HepG2 (cell line): ENCODE results near the gene TBX3. TPM values are rescaled to one million over a fixed set of nuclear protein-coding genes. Genes with fewer than 3 reads are reported as not detected.

ENCODE experiments used
- ATAC-seq: fragments of 200-7000 bp; cut with Tn5 transposase; 3 replicates; pipeline ENCODE4 v1.9.1; 2020; ENCODE audit warnings: mild to moderate bottlenecking, moderate library complexity
- BruUV-seq: library from RNA; stranded (reverse); fragments of 400-500 nt; replicated peaks from 2 replicates; lab custom pipeline; 2021; lab: Mats Ljungman, UMichigan
- CTCF ChIA-PET: fragments of 300-600 bp; formaldehyde crosslinking; extraction: SDS; loops from one replicate; lab custom pipeline; 2021; ENCODE audit warnings: low total read pairs, inconsistent platforms, low intra/inter-chr PET ratio; lab: Yijun Ruan, JAX
- POLR2A ChIA-PET: fragments of 350-600 bp; sonication (Branson Sonifier 250); formaldehyde crosslinking; loops from one replicate; lab custom pipeline; 2020; ENCODE audit warnings: antibody characterized with exemption, inconsistent platforms; lab: Yijun Ruan, JAX
- DNase-seq: peaks from one replicate; pipeline ENCODE4 v3.0.0-alpha.2; 2015; ENCODE audit warnings: low spot score
- FAIRE-seq: peaks from 3 replicates; lab custom pipeline; 2011; peaks lifted over from hg19 to GRCh38; lab: Jason Lieb, UNC
- H2AFZ ChIP-seq: one replicate; pipeline ENCODE4 v1.6.1; 2011; ENCODE audit warnings: low read length, inconsistent platforms
- H3K27ac ChIP-seq: fragments of 300-600 bp; 3 replicates; pipeline ENCODE4 v1.8.0; 2011; ENCODE audit warnings: mixed run types, mild to moderate bottlenecking, mixed read lengths, low read length, inconsistent platforms; ENCODE audit not compliant: insufficient read depth; ENCODE audit errors: extremely low read length
- H3K27me3 ChIP-seq, 2 experiments: fragments of 200-600 bp in 1 of 2; 2 replicates in 1 of 2; 3 replicates in 1 of 2; pipeline versions ENCODE4 v1.6.0 to v1.8.0; 2011; ENCODE audit warnings: low read length in 2 of 2, mild to moderate bottlenecking in 2 of 2, moderate library complexity in 2 of 2, inconsistent platforms in 1 of 2; ENCODE audit not compliant: insufficient read depth in 2 of 2, control insufficient read depth in 1 of 2
- H3K36me3 ChIP-seq, 2 experiments: fragments of 200-600 bp in 1 of 2; replicated peaks in 1 of 2; 2 replicates in 1 of 2; 3 replicates in 1 of 2; pipeline versions ENCODE4 v1.5.1 to v1.8.0; 2011; ENCODE audit warnings: low read length in 2 of 2, inconsistent platforms in 1 of 2; ENCODE audit not compliant: insufficient read depth in 2 of 2, control insufficient read depth in 1 of 2
- H3K4me1 ChIP-seq: 2 replicates; pipeline ENCODE4 v1.5.1; 2012; ENCODE audit warnings: low read length, inconsistent platforms; ENCODE audit not compliant: insufficient read depth
- H3K4me2 ChIP-seq: 2 replicates; pipeline ENCODE4 v1.6.0; 2011; ENCODE audit warnings: low read depth, low read length, inconsistent platforms
- H3K4me3 ChIP-seq, 3 experiments: fragments of 200-600 bp in 1 of 3; sonication (generic), shearing (Covaris generic) in 1 of 3; replicated peaks in 1 of 3; 2 replicates each; pipeline ENCODE4 v1.5.1; 2011 to 2016; ENCODE audit warnings: low read length in 3 of 3, inconsistent platforms in 2 of 3, low read depth in 2 of 3, mild to moderate bottlenecking in 2 of 3, control low read depth in 1 of 3, mixed read lengths in 1 of 3; ENCODE audit not compliant: insufficient read depth in 1 of 3
- H3K79me2 ChIP-seq: one replicate; pipeline ENCODE4 v1.6.1; 2011; ENCODE audit warnings: low read length, inconsistent platforms; ENCODE audit not compliant: insufficient read depth
- H3K9ac ChIP-seq: 2 replicates; pipeline ENCODE4 v1.6.0; 2011; ENCODE audit warnings: mild to moderate bottlenecking, low read depth, low read length, inconsistent platforms; ENCODE audit not compliant: insufficient read depth
- H3K9me3 ChIP-seq: 2 replicates; pipeline ENCODE4 v1.5.1; 2012; ENCODE audit warnings: mild to moderate bottlenecking, low read length
- H4K20me1 ChIP-seq: 2 replicates; pipeline ENCODE4 v1.6.0; 2011; ENCODE audit warnings: inconsistent platforms, mild to moderate bottlenecking, low read length, moderate library complexity; ENCODE audit not compliant: insufficient read depth
- BRCA1 ChIP-seq: sonication (generic); formaldehyde crosslinking; IDR thresholded peaks from 2 replicates; pipeline ENCODE4 v1.4.0; 2020; ENCODE audit warnings: missing genetic modification reagents
- DR1 ChIP-seq: sonication (generic); formaldehyde crosslinking; IDR thresholded peaks from 2 replicates; pipeline ENCODE4 v1.8.0; 2021; ENCODE audit warnings: mild to moderate bottlenecking, missing genetic modification reagents, inconsistent platforms
- HHEX ChIP-seq: IDR thresholded peaks from 2 replicates; pipeline ENCODE4 v1.6.1; 2016; ENCODE audit warnings: control low read depth
- MIXL1 ChIP-seq: IDR thresholded peaks from 2 replicates; pipeline ENCODE4 v1.6.1; 2016
- MYPOP ChIP-seq: sonication (generic); formaldehyde crosslinking; IDR thresholded peaks from 2 replicates; pipeline ENCODE4 v1.8.1; 2023; ENCODE audit warnings: mild to moderate bottlenecking, moderate library complexity, missing genetic modification reagents
- ZNF253 ChIP-seq: sonication (generic); formaldehyde crosslinking; IDR thresholded peaks from 2 replicates; pipeline ENCODE4 v1.8.0; 2022; ENCODE audit warnings: mild to moderate bottlenecking, missing genetic modification reagents, borderline replicate concordance
- ZNF383 ChIP-seq: sonication (generic); formaldehyde crosslinking; IDR thresholded peaks from 2 replicates; pipeline ENCODE4 v1.4.0; 2020; ENCODE audit warnings: missing genetic modification reagents, mild to moderate bottlenecking, borderline replicate concordance
- ZSCAN5A ChIP-seq: sonication (generic); formaldehyde crosslinking; IDR thresholded peaks from 2 replicates; pipeline ENCODE4 v1.8.0; 2022; ENCODE audit warnings: mild to moderate bottlenecking, missing genetic modification reagents, borderline replicate concordance
- WGBS: methylation state at CpG from one replicate; pipeline ENCODE4 v1.1.6; 2017; ENCODE audit warnings: low lambda C conversion rate; 5-methylcytosine and 5-hydroxymethylcytosine counted together
- in situ Hi-C: cut with HindIII; loops from 2 replicates; pipeline ENCODE4 v1.10.0; 2017; ENCODE audit warnings: low pct_unique_long_range_greater_than_20kb; ENCODE audit not compliant: extremely low pct_ligation_motif_present
- intact Hi-C: fragments of 100-400 bp; cut with micrococcal nuclease; formaldehyde crosslinking; loops from one replicate; pipeline ENCODE4 v1.10.0; 2022; ENCODE audit not compliant: unreplicated experiment
- polyA plus RNA-seq, 8 experiments: library from polyadenylated mRNA; depleted of rRNA in 3 of 8; stranded (reverse) in 7 of 8; unstranded in 1 of 8; fragments of >200 nt; fragmentation: Illumina TruSeq in 4 of 8; extraction: Trizol in 4 of 8; gene quantifications; 2 replicates each; pipeline versions ENCODE4 v1.2.1 to v1.2.3, GENCODE V29; 2011 to 2016; ENCODE audit warnings: low read depth in 4 of 8, missing spikeins in 1 of 8, mixed read lengths in 1 of 8; ENCODE audit not compliant: insufficient read depth in 1 of 8
- total RNA-seq, 5 experiments: library from RNA; depleted of rRNA; stranded (reverse); fragments of >200 nt; fragmentation: Illumina TruSeq; extraction: Trizol; gene quantifications; 2 replicates each; pipeline ENCODE4 v1.2.3, GENCODE V29; 2016; ENCODE audit warnings: low read depth in 1 of 5

TBX3 gene
- total and polyA plus RNA-seq, 2 of the 13 experiments (the other 11 are each of a cell fraction or from before 2014, with no cell fraction given): 27.1 to 42.4 TPM

- CTCF ChIA-PET: no interaction called here
Measured at GRCh38 chr12:114688256-114688845, 4.4 kb upstream of the TBX3 start.

More at GRCh38 chr12:114688256-114688845, 4.4 kb upstream of the TBX3 start:
- no peak overlapping the region for H2AFZ ChIP-seq
- no peak overlapping the region for H3K4me2 ChIP-seq
- FAIRE-seq (no peak), ATAC-seq (no peak), DNase-seq (no peak)
- no peaks in the 10 kb centered on the region for H3K36me3 ChIP-seq
- peaks cover 25% of the 10 kb centered on the region for H3K4me1 ChIP-seq
- H3K9me3 ChIP-seq: no peaks in the 10 kb centered on the region
- TF ChIP-seq MYPOP (CRISPR knock-in tag) (no peak), DR1 (CRISPR knock-in tag) (no peak), ZNF383 (CRISPR knock-in tag) (no peak), ZNF253 (no peak), BRCA1 (CRISPR knock-in tag) (no peak), HHEX (CRISPR knock-in tag) (no peak), MIXL1 (no peak), ZSCAN5A (CRISPR knock-in tag) (no peak)
- no peaks in the 10 kb centered on the region; a peak in 1 of 5 replicates for H3K27me3 ChIP-seq
- no peak overlapping the region for H3K4me3 ChIP-seq
- in situ Hi-C loops (no loop called here), intact Hi-C loops (no loop called here)
- no peak overlapping the region for H3K9ac ChIP-seq
- peaks cover 14% of the 10 kb centered on the region for H3K79me2 ChIP-seq
- BruUV-seq: no TSS peak
- 95% methylated on average over 4 of the region's 4 CpGs for WGBS
- POLR2A ChIA-PET: no interaction called here
- H4K20me1 ChIP-seq: no peaks in the 10 kb centered on the region
- H3K27ac ChIP-seq: no peak overlapping the region
